HG02678 (cell line): ENCODE data around the gene CERS6.

Source experiments
- ATAC-seq: cut with Tn5 transposase; IDR thresholded peaks from one replicate; pipeline ENCODE4 v1.9.1; 2021; ENCODE audit warnings: mild to moderate bottlenecking, moderate library complexity; ENCODE audit not compliant: unreplicated experiment

Gene CERS6

DNA sequence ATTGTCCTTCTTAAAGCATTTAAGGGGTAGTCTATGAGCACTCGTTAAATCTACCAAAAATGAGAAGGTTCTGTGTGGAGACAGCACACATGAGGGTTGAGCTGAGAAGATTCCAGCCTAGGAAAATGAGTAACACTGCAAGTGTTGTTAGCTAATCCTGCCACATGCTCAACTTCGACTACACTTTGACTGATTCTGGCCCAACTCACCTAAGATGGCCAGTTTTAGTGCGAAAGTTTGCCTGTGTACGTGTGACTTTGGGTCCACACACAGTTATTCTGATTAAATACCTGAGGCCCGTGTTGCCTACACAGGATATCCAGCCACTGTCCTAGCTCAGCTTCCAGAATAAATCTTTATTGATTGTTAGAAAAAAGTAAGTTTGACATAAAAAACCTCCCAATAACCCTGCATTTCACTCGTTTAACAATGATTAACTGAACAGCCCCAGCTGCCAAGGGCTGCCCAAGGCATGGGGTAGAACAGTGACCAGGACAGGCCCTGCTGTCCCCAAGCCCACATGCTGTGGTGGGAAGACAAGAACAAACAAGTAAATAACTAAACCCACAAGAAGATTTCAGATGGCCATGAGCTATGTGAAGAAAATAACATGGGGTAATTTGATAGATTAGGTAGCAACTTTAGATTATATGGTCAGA is 14.7 kb upstream of the CERS6 start:
- no peak for ATAC-seq

DNA sequence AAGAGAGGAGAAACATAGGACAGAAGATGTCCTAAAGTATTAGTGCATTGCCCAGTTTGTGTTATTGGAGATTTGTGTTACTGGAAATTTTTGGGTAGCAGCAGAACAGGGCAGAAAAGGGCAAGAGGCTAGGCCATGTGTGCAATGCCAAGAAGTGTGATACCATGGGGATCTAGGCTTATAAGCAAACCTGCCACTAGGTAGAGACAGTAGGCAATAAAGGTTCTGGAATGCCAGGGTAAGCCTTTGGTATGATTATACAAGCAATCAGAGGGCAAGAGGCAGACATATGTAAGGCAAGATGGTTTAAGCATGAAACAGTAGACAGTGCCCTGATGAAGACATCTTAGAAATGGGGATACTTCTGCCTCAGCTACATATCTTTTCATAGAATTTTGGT is 12.3 kb upstream of the CERS6 start:
- no peak for ATAC-seq

DNA sequence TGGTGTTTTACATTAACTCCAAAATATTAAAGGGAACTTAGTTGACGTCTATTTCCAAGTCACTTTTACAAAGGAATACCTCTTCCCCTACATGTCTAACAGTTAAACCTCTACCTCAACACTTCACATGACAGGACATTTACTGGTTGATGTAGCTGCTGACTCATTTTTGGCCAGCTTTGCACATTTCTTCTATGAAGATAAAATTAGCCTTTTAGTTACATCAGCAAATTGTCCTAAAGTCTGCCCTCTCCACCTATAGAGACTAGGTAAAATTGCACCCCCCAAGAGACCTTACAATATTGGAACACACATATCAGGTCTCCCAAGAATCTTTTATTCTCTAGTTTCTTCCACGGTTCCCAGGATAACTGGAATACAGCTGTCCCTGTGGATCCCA is 10.1 kb upstream of the CERS6 start:
- ATAC-seq, result no peak

DNA sequence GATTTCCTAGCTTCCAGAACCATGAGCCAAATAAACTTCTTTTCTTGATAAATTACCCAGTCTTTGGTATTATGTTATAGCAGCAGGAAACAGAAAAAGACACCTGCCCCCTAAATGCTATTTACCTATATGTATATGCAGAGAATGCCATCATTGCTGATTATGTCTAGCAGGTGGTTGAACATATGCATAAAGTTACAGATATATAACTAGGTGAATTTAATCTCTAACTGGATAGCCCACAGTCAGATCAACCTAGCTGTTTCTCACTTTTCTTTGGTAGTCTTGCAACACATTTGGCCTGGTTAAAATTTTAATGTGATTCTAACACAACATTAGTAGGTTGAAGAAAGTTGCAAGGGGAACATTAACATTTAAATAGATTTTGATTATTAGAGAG is 7.1 kb upstream of the CERS6 start:
- no peak for ATAC-seq

DNA sequence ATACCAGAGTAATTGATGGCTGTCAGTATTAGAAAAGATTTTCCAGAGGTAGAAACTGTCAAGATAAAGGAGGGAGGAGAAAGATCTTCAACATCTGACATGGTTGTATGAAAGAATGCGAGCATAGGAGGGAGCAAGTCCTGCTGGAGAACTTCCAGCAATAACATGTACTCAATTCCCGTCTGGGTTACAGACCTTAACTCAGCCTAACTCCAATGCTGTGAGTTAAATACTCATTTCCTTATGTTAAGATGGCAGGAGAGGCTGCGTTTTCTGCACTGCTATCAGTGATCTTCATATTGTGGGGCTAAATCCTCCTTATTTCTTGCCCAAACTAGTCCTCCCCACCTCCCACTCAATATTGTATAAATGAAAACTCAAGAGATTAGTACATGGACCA is 6.7 kb upstream of the CERS6 start:
- no peak for ATAC-seq

DNA sequence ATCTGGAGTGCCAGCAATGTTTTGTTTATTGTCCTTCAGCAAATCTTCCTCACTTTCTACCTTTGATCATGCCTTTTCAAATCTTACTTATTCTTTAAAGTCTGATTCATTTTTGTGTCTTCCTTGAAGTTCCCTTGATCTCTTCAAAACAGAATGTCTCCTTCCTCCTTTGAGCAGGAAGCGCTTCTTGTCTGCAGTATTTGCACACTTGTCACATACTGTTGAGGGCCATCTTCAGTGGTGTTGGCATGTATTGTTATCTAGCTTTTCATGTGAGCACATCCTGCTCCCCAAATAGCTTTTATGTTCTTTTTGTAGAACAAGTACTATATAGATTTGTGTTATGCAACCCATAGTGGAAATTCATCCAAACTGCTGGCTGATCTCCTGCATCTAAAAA is 5.9 kb upstream of the CERS6 start:
- no peak for ATAC-seq

DNA sequence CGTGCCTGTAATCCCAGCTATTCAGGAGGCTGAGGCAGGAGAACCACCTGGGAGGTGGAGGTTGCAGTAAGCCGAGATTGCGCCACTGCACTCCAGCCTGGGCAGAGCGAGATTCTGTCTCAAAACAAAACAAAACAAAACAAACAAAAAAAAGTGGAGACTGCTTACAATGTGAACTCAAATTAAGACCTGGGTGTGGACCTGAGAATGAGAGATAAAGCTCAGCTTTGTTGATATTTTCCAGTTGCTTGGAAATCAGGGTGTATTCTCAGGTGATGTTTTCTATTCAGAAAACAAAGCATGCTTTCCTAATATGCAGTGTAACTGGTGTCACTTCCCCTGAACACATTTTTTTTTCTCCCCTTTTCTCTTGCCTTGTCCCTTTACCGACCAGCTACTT is 5.3 kb upstream of the CERS6 start:
- no peak for ATAC-seq

DNA sequence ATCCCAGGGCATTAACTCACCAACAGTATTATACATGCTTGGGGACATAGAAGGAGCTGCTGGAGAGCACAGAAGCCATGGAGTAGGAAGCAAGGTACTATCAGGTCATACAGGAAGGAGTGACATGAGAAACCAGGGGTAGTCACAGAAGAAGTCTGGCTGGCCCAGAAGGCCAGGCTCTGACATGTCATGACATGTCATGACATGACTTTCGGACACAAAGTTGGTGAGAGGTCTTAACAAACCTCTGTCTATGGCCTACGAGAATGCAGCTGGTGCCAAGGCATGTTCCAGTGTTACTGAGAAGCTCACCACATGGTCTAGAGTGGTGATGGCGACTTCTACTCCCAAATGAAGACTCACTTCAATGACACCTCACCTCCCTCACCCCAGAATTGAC is 3.3 kb upstream of the CERS6 start:
- no peak for ATAC-seq

DNA sequence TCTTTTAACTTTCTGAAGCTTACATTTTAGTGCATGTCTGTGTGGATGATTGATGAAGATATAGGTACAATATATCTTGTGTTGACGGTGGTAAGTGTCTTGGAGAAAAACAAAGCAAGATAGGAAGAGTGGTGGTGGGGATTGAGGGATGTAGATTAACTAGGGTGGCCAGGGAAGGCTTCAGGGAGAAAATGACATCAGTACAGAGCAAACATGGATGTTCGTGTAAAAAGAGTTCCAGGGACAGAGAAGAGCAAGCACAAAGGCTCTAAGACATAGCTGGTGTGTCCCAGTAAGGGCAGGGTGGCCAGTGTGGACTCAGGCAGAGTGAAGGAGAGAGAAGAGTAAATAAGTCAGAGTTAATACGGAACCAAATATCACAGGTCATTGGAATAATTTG is 2.7 kb upstream of the CERS6 start:
- no peak for ATAC-seq

DNA sequence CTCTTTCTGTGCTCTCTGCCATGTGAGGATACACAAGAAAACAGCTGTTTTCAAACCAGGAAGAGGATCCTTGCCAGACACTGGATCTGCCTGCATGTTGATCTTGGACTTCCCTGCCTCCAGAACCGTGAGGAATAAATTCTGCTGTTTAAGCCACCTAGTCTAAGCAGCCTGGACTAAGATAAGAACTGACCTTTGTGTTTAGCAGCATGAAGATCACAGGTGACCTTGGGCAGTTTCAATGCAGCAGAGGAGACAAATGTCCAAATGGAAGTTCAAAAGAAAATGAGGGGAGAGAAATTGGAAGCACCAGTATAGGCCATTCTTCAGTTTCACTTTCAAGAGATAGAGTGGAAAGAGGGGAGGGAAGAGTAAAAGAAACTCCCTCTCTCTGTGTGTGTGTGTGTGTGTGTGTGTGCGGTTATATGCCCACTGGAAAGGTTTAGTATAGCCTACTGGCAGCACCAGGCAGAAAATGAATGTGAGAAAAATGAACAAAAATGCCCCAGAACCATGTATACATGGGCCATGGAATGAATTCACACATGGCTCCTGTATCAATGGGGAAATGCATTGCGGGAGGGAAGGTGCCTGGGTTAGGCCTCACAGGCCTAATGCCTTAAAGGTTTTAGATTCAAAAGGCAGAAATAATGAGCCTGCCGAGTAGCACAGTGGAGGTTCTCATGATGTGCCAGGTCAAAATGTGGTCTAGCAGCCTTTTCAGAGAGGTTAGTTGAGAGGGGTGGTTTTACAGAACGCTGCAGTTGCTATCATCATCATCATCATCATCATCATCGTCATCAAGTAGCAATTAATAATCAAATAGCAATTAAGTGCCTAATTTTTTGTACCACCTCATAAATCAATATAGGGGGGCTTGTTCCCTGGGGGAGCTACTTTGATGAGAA is 1.1 kb upstream of the CERS6 start:
- ATAC-seq, result no peak

DNA sequence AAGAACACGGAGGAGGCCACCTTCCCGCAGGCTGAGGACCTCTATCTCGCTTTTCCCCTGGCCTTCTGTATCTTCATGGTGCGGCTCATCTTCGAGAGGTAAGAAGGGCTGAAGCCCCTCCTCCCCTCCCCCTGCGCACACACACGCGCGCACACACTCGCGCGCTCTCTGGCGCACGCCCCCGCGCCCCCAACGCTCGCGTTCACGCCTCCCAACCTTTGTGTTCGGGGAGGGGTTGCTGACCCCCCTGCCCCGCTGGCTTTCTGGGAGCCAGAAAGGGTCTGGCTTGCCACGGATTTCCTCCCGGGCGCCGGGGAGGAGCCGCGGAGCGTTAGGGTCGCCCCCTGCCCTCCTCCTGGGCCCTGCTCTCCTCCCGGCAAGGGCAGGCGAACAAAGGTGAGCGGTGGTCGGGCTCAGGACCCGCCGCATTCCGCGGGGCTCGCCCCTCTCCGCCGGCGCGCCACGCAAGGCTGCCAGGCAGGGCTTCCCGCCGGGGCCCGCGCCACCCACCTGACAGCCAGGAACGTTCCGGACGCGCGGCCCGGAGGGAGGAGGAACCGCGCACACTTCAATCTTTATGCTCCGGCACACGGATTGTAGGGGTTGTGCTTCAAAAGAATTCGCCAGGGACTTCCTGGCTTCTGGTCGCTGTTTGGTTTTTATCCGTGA is 583 bp downstream of the CERS6 start:
- ATAC-seq, result peak; percentile 27

DNA sequence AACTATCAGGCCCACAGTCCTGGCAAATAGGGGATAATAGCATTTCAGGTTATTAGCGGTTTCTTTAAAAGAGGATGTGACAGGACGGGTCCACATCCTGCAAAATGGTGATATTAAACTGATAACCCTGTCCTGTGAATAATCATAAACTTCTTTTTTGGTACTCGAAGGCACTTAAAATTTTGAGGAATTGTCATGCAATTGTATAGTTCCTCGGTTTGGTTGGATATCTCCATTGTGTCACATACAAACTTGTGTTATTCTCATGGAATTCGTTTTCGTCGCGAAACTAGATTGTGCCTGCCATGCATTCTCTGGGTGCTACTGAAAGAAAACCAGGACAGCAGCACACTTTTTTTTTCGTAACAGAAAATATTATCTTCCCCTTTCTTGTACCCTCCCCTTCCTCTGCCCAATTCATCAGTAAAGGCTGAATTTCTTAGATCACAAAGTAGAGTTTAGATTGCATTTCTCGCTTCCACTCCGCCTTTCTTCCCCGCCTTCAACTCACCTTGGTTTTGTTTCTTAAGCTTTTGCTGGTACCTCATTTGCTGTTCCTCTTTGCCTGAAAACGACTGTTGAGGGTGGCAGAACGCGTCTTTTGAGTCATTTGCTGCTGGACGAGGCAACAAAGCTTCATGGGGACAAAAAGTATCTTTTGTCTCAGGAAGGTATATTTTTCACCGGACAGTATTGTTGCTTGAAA is 1.3 kb downstream of the CERS6 start:
- ATAC-seq, result no peak

DNA sequence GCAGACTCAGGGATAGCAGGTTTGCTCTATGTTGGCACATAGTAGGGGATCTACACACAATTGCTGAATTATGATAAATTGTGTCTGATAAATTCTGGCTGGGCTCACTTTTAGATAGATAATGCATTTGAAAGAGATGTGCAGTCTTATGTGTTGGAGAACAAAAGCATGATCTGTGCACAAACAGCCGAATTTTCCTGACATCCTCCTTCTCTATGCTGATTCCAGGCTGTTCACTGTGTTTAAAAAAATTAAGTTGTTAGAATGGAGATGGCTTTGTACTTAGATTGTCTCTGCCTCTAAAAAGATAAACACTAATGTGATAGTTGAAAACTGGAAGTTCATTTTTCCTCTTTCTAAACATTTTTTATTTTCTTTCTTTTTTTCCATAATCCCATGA is 2.1 kb downstream of the CERS6 start:
- ATAC-seq, result no peak

DNA sequence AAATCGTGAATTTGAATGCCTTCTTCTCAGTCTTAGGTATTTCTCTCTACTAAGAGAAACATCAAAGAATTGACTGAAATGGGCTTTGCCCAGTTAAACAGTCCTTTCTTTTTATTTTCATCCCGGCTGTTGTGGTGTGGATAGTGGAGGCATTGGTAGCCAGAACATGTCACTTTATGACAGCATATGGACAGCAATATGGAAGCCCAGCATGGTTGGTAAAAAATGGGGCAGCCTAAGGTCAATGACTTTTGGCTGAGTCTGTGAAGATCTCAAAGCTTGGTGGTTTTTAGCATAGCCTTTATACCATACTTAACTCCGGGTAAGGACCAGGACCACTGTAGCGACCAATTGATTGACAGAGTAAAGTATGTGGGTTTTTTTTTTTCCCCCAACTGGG is 3.2 kb downstream of the CERS6 start:
- ATAC-seq, result no peak

DNA sequence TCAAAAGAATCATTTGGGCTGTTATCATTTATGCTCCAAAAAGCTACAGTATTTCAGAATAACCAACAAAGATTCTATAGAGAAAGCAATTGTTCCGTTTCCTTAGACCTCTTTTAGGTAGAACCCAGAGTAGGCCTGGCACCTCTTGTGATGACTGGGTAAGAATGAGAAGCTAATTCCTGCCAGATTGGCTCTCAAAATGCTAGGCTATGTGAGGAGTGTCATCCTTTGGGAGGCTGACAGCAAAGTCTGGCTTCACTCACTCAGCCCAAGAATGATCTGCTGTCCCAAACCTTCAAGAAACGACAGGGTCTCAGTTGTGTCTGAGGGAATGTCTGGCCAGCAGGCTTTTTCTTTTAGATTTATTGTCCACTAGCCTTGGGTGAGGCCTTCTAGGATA is 4.5 kb downstream of the CERS6 start:
- no peak for ATAC-seq

DNA sequence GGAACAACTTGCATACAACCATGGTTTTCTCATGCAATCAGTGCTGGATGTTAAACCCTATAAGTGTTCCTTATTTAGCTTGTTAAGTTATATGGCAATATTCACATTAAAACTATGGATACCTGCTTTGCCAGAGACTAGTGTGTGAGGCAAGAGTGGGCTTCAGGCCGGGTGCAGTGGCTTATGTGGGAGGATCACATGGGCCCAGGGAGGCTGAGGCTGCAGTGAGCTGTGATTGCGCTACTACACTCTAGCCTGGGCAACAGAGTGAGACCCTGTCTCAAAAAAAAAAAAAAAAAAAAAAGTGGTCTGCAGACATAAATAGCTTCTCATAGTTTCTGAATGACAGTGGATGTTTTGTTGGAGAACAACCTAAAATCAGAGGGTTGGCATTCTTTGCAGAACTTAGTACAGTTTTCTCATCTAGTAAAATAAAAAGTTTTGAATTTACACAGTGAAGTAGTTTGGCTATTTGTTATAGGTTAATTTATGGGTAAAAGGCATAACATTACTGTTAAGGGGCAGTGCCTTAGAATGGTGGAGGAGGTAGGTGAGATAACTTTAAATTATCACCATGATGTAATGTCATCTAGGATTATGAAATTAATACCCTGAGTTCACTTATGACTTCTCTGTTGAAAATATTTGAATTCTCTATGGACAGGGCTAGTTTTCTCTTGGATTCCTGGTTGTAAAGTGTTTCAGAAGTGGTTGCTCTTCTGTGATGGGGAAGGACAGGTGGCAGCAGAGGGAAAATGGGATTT is 5.3 kb downstream of the CERS6 start:
- no peak for ATAC-seq

DNA sequence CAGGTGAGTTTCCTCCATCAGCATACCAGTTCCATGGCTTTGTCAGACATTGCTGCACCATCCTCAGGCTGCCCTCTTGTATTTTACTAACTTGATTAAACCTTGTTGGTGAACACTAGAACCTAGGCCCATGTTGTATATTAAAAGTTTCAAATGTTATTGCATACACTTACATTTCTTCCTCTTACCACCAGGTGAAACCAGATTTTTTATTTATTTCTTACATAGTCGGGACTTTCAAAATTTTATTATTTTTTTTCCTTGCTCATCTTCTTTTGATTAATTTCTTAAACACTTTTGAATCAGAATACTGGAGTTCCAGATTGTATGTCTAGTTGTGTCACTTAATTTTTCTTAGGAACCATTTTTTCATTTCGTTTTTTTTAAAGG is 5.9 kb downstream of the CERS6 start:
- ATAC-seq, result no peak

DNA sequence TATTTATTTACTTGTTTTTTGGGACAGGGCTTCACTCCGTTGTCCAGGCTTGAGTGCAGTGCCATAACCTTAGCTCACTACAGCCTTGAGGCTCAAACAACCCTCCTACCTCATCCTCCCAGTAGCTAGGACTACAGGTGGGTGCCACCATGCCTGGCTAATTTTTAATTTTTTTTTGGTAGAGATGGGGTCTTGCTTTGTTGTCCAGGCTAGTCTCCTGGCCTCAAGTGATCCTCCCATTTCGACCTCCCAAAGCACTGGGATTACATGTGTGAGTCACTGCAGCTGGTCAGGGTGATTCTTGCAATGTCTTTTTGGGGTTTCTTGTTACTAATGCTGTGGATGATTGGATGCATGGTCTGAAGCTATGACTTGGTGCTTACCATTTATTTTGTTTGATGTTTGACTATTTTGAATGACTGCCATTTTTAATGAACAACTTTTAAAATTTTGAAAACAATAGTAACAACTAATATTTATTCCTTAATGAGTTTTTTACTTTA is 6.5 kb downstream of the CERS6 start:
- ATAC-seq, result no peak

DNA sequence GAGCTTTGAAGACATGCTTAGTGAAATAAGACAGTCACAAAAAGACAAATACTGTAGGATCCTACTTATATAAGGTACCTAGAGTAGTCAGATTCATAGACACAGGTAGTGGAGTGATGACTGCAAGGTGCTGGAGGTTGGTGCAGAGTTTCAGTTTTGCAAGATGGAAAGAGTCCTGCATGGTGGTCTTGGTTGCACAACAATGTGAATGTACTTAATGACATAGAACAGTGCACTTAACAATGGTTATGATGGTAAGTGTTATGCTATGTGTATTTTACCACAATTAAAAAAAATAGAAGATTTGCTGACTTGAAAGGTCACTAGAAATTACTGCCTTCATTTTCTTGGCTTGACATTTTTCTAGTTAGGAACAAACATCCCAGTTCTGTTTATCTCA is 9.5 kb downstream of the CERS6 start:
- no peak for ATAC-seq

DNA sequence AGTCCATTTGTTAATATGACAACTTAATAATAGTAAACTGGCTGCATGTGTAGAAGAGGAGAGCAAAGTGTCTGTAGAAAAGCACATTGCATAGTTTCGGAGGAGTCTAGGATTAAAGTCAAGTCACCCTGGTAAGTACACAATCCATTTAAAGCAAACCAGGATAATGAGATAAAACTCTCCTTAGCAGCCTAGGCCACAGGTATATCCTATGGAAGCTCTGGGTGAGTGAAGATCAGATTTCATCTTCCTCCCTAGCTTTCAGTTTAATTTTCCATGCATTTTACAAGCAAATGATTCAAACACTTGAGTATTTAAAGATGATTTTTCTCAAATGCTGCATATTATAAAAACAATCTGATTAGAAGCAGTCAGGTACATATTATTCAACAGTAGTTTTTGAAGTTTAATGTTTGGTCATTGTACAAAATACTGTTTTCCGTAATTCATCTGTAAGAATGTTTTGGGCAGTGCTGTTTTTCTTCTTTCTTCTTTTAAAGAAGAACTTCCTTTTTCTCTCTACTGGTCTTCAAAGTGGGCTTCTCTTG is 10.2 kb downstream of the CERS6 start:
- ATAC-seq, result no peak
